Right lung (tissue), 5 donors: Measurements from ENCODE around the gene NOC4L. TPM values are rescaled to one million over a fixed set of nuclear protein-coding genes. Genes with fewer than 3 reads are reported as not detected.

ENCODE experiments used
- DNase-seq, 2 donors: peaks; one replicate each; pipeline ENCODE4 v3.0.0-alpha.2; 2013
- polyA plus RNA-seq, 5 donors: library from polyadenylated mRNA; unstranded; fragments of 120-200 nt; gene quantifications; one replicate each; pipeline versions ENCODE4 v1.2.1 to v1.2.3, GENCODE V29; 2013; ENCODE audit warnings: inconsistent platforms in 1 of 5, low replicate concordance in 1 of 5; ENCODE audit not compliant: insufficient read length in 5 of 5, insufficient read depth in 1 of 5

The NOC4L gene
- polyA plus RNA-seq, 5 donors, result 9.3 to 19.7 (median 10.4) TPM

GRCh38 chr12:132196038-132196872, 52.0 kb downstream of the NOC4L start:
- DNase-seq, result no peak

- no peak for DNase-seq
These were observed 52.7 kb downstream of the NOC4L start for GRCh38 chr12:132196873-132197390.

- DNase-seq, result no peak
These were observed 53.5 kb downstream of the NOC4L start for GRCh38 chr12:132197581-132198354.

GRCh38 chr12:132199101-132199500, 54.8 kb downstream of the NOC4L start:
- DNase-seq, result no peak

GRCh38 chr12:132199526-132200319, 55.5 kb downstream of the NOC4L start:
- no peak for DNase-seq

- no peak for DNase-seq
These were observed 56.5 kb downstream of the NOC4L start for GRCh38 chr12:132200800-132201199.

GRCh38 chr12:132201391-132202120, 57.3 kb downstream of the NOC4L start:
- DNase-seq, result no peak

Other genes with a start within 250 kb of the NOC4L start
- 10 to 100 TPM; 19.8 to 37.8 (median 27.7) TPM for gene ULK1, start 249.8 kb upstream of the NOC4L start, polyA plus RNA-seq
- 10 to 100 TPM; 10.7 to 22.3 (median 16.0) TPM for gene PUS1, start 215.2 kb upstream of the NOC4L start, polyA plus RNA-seq
- 10 to 100 TPM; 34.5 to 41.0 (median 38.9) TPM for gene EP400, start 194.5 kb upstream of the NOC4L start, polyA plus RNA-seq
- gene DDX51, start 138 bp upstream of the NOC4L start, polyA plus RNA-seq, result 10 to 100 TPM; 12.0 to 24.3 (median 21.1) TPM
- 1 to 10 TPM; 1.9 to 4.2 (median 3.0) TPM for gene GALNT9, start 185.1 kb downstream of the NOC4L start, polyA plus RNA-seq